Measurements from ENCODE around the gene MSI2.

GRCh38 chr17:57512691-57513090 is 256.4 kb downstream of the MSI2 start:
- TF ChIP-seq CTCF (IDR thresholded peaks at IDR 0.05) (no peak), POLR2A (IDR thresholded peaks at IDR 0.05) (no peak), EP300 (IDR thresholded peaks at IDR 0.05) (no peak)

All from gastroesophageal sphincter (tissue), 3 donors.